ENCODE measurements around the gene CCNI2. TPM values are rescaled to one million over a fixed set of nuclear protein-coding genes. Genes with fewer than 3 reads are reported as not detected.

The CCNI2 gene
- total and polyA plus RNA-seq, 9 of the 15 experiments (the other 6 are each of a cell fraction or from before 2014, with no cell fraction given), result 0.05 to 1.7 (median 0.81) TPM; not detected in 5

- Histone ChIP-seq H3K4me2 (ENCODE audit: insufficient read depth, low read length) (no peak overlapping the region), H3K27ac (ENCODE audit: extremely low read depth, low read depth, low read length) (no peak overlapping the region), H3K9me1 (ENCODE audit: control insufficient read depth, insufficient read depth, low read length) (no peaks in the 10 kb centered on the region), H3K36me3 (ENCODE audit: control insufficient read depth, insufficient read depth, low read length) (peaks cover 71% of the 10 kb centered on the region), H3K79me2 (ENCODE audit: control insufficient read depth, insufficient read depth, low read length) (no peaks in the 10 kb centered on the region), H4K20me1 (replicated peaks; ENCODE audit: control insufficient read depth, insufficient read depth, low read length) (no peaks in the 10 kb centered on the region), H3K9me3 (replicated peaks; ENCODE audit: control insufficient read depth, insufficient read depth, low read depth, low read length) (no peaks in the 10 kb centered on the region), H3K27me3 (ENCODE audit: control insufficient read depth in 2 of 2, insufficient read depth in 2 of 2, low read length in 2 of 2) (no peaks in the 10 kb centered on the region), H3K4me1 (replicated peaks in 1 of 2; ENCODE audit: control insufficient read depth in 2 of 2, insufficient read depth in 2 of 2, low read length in 2 of 2) (peaks cover 0 to 3% of the 10 kb centered on the region in 2 experiments; a peak in 2 of 5 replicates), H3K4me3 (no peak overlapping the region), H3K9ac (ENCODE audit: insufficient read depth in 1 of 2, low read depth in 2 of 2, low read length in 2 of 2) (no peak overlapping the region), H2AFZ (ENCODE audit: low read depth, low read length) (no peak overlapping the region)
- ChIA-PET POLR2A (interaction anchor here (1.1 to 1.2 kb wide), 2 partner anchors 12 to 98 kb away, joined by 3 read pairs; no protein-coding TSS in a partner anchor), CTCF (ENCODE audit: low intra/inter-chr PET ratio) (no interaction called here)
- TF ChIP-seq ZFX (CRISPR knock-in tag; IDR thresholded peaks at IDR 0.05), result no peak
- no peak for TF ChIP-seq ZZZ3 (IDR thresholded peaks at IDR 0.05)
- no peak for TF ChIP-seq ZNF511 (CRISPR knock-in tag; IDR thresholded peaks at IDR 0.05)
- no peak for TF ChIP-seq SRSF7 (optimal IDR thresholded peaks at IDR 0.05; ENCODE audit: low read depth, low read length)
- no peak for TF ChIP-seq CEBPG (CRISPR knock-in tag; IDR thresholded peaks at IDR 0.05)
- TF ChIP-seq CEBPG (tag; conservative IDR thresholded peaks at IDR 0.05 in 1 of 2, IDR thresholded peaks at IDR 0.05 in 1 of 2), result no peak
- TF ChIP-seq ERF (CRISPR knock-in tag; IDR thresholded peaks at IDR 0.05), result no peak
- TF ChIP-seq RFX5 (IDR thresholded peaks at IDR 0.05; ENCODE audit: low read depth, low read length), result no peak
- no peak for TF ChIP-seq CAMTA2 (CRISPR knock-in tag; conservative IDR thresholded peaks at IDR 0.05)
- no peak for TF ChIP-seq SRF (CRISPR knock-in tag; IDR thresholded peaks at IDR 0.05)
- TF ChIP-seq CXXC5 (CRISPR knock-in tag; IDR thresholded peaks at IDR 0.05), result no peak
- TF ChIP-seq ZNF408 (CRISPR knock-in tag; IDR thresholded peaks at IDR 0.05; ENCODE audit: low read depth), result no peak
- TF ChIP-seq POU5F1 (IDR thresholded peaks at IDR 0.05; ENCODE audit: borderline replicate concordance, low read depth, low read length, partially characterized antibody), result no peak
- TF ChIP-seq NR0B1 (IDR thresholded peaks at IDR 0.05; ENCODE audit: partially characterized antibody), result no peak
- TF ChIP-seq ZNF696 (CRISPR knock-in tag; conservative IDR thresholded peaks at IDR 0.05), result no peak
- no peak for TF ChIP-seq RBM25 (IDR thresholded peaks at IDR 0.05; ENCODE audit: low read depth, low read length, severe bottlenecking)
- no peak for TF ChIP-seq HIVEP1 (CRISPR knock-in tag; IDR thresholded peaks at IDR 0.05)
- BruUV-seq (replicated peaks), result no TSS peak
- FAIRE-seq (no peak), ATAC-seq (no peak), DNase-seq (ENCODE audit: extremely low read depth in 1 of 4, low spot score in 3 of 4) (no peak)
- 94% methylated on average over 13 of the region's 13 CpGs for WGBS (ENCODE audit: insufficient coverage, low coverage, missing lambda C conversion rate)
- intact Hi-C loops (cut with micrococcal nuclease), result loop anchor here (5.0 kb wide), 1 partner anchor 44 kb away; no protein-coding TSS in a partner anchor
- in situ Hi-C loops (cut with MboI), result loop anchor here (5.0 kb wide), 1 partner anchor 69 kb away; no protein-coding TSS in a partner anchor
These were observed 11.2 kb downstream of the CCNI2 start for GRCh38 chr5:132758451-132758850.

All from K562 (cell line).